IPS-18a (cell line): Measurements from ENCODE around the gene AVEN.
A peak's percentile ranks its signal among the peaks of the same experiment; 100 is the strongest.
"Not testable (repeated sequence)": the region's sequence is repeated elsewhere in the genome, so short reads cannot be mapped to it uniquely, and the experiment has no call there.

Experiments
- H3K27ac ChIP-seq: one replicate; pipeline ENCODE4 v1.5.1; 2013; ENCODE audit warnings: low read length
- H3K27me3 ChIP-seq: one replicate; pipeline ENCODE4 v1.6.1; 2013; ENCODE audit warnings: mild to moderate bottlenecking, low read length; ENCODE audit not compliant: control insufficient read depth, insufficient read depth
- H3K36me3 ChIP-seq: one replicate; pipeline ENCODE4 v1.6.1; 2013; ENCODE audit warnings: low read depth, low read length; ENCODE audit not compliant: control insufficient read depth
- H3K4me1 ChIP-seq: one replicate; pipeline ENCODE4 v1.6.1; 2013; ENCODE audit warnings: low read depth, low read length; ENCODE audit not compliant: control insufficient read depth
- H3K4me3 ChIP-seq: one replicate; pipeline ENCODE4 v1.5.1; 2013; ENCODE audit warnings: low read length
- H3K9ac ChIP-seq: one replicate; pipeline ENCODE4 v1.6.1; 2013; ENCODE audit warnings: mild to moderate bottlenecking, low read length, moderate library complexity
- H3K9me3 ChIP-seq: one replicate; pipeline ENCODE4 v1.6.1; 2013; ENCODE audit warnings: low read depth, low read length; ENCODE audit not compliant: control insufficient read depth

Gene AVEN

DNA sequence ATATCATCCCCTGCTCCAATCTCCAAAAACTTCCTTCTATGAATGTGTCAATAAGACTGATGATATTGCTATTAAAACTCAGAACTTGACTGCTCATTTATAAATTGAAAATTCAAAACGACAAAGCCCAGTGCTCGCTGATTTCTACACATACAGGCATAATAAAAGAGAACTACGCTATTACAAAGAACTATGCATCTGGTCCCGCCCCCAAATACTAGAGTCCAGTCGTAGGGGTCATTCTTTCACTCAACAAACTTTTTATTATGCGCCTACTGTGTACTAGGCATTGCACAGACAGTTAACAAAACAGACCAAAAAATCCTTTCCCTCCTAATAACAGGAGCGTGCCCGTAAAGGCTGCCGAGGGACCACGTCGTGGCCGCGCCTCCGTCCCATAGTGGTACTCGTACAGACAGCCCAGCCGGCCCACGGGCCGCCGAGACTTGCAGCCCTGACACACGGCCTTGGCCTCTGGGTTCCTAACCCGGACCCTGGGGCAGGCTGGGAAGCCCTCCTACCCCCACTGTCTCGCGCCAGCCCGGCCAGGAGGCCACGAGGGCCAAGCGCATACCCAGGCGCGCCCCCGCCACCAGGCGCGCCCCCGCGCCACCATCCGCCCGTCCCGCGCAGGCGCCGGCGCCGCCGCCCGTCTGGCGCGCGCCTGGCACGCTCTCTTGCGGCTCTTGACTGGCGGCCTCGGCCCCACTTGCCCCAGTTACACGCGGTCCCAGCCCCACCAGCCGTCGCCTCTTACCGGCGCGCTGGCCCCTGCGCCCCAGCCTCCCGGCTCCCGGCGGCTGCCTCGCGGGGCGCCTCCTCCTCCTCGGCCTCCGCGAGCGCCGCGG is 757 bp downstream of the AVEN start:
- H3K4me3 ChIP-seq = peak overlapping the region; percentile 77
- peaks cover 25% of the 10 kb centered on the region for H3K27me3 ChIP-seq
- H3K27ac ChIP-seq = no peak overlapping the region
- no peaks in the 10 kb centered on the region for H3K9me3 ChIP-seq
- H3K4me1 ChIP-seq = peaks cover 8% of the 10 kb centered on the region
- peak overlapping the region; percentile 80 for H3K9ac ChIP-seq
- no peaks in the 10 kb centered on the region for H3K36me3 ChIP-seq

- Histone ChIP-seq H3K9ac (no peak overlapping the region), H3K27ac (no peak overlapping the region), H3K4me1 (no peaks in the 10 kb centered on the region), H3K9me3 (no peaks in the 10 kb centered on the region), H3K4me3 (no peak overlapping the region), H3K36me3 (no peaks in the 10 kb centered on the region), H3K27me3 (no peaks in the 10 kb centered on the region)
Observed at GRCh38 chr15:34031987-34032760, 6.8 kb downstream of the AVEN start.

DNA sequence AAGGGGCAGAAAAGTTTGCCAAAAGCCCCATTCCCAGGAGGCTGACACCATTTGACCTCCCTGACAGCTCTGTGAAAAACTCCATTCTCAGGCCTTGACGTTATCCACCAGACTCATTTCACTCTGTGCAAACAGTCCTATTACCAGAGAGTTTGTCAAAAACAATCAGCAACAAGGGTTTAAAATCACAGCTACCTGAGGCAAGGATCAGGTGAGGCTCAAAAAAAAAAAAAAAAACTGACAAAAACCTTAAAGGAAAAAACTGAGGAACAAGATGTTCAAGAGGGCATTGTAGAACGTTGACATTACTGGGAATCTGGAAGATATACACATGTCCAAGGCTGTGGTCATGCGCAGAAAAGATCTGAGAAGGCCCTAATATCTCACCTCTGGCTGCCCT is 11.4 kb downstream of the AVEN start:
- H3K36me3 ChIP-seq = no peaks in the 10 kb centered on the region

DNA sequence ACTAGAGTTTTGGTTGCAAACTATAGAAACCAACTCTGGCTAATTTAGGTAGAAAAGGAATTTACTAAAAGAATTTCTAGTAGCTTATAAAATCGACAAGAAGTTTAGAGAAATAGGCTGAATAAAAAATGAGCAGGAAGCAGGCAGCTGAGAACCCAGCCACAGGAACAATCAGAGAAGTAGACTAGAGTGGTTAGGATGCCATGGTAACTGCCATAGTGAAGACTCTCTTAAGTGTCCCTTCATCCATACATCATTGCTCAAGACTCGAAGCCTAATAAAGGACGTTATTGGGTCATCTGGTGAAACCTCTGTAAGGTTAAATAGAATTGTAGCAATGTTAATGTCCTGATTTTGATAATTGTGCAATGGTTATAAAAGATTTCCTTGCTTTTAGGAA is 13.8 kb downstream of the AVEN start:
- H3K9me3 ChIP-seq = no peaks in the 10 kb centered on the region
- no peaks in the 10 kb centered on the region for H3K27me3 ChIP-seq
- no peaks in the 10 kb centered on the region for H3K4me1 ChIP-seq
- no peak overlapping the region for H3K27ac ChIP-seq
- H3K9ac ChIP-seq = no peak overlapping the region
- H3K36me3 ChIP-seq = no peaks in the 10 kb centered on the region
- H3K4me3 ChIP-seq = no peak overlapping the region

More for the DNA sequence above, 11.4 kb downstream of the AVEN start:
- H3K9me3 ChIP-seq = no peaks in the 10 kb centered on the region
- no peaks in the 10 kb centered on the region for H3K4me1 ChIP-seq
- H3K27me3 ChIP-seq = no peaks in the 10 kb centered on the region
- no peak overlapping the region for H3K4me3 ChIP-seq
- H3K27ac ChIP-seq = no peak overlapping the region
- no peak overlapping the region for H3K9ac ChIP-seq

- H3K4me3 ChIP-seq = no peak overlapping the region
- no peaks in the 10 kb centered on the region for H3K9me3 ChIP-seq
- no peaks in the 10 kb centered on the region for H3K36me3 ChIP-seq
- no peak overlapping the region for H3K27ac ChIP-seq
- H3K4me1 ChIP-seq = no peaks in the 10 kb centered on the region
- H3K9ac ChIP-seq = no peak overlapping the region
- H3K27me3 ChIP-seq = no peaks in the 10 kb centered on the region
Observed at GRCh38 chr15:34023907-34024306, 15.1 kb downstream of the AVEN start.

DNA sequence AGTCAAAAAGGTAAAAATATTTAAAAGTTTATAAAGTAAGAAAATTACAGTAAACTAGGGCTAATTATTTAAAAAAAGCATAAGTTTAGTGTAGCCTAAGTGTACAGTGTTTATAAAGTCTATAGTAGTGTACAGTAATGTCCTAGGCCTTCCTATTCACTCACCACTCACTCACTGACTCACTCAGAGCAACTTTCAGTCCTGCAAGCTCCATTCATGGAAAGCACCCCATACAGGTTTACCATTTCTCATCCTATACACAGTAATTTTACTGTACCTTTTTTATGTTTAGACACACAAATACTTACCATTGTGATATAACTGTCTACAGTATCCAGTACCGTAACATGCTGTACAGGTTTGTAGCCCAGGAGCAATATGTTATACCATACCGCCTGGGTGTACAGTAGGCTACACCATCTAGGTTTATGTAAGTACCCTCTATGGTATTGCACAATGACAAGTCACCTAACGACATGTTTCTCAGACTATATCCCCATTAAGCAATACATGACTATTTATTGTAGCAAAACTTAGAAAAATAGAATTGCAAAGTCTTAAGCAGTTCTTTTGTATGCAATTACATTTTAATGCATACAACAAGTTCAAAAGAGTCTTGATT is 19.5 kb downstream of the AVEN start:
- H3K9ac ChIP-seq = no peak overlapping the region
- H3K27ac ChIP-seq = no peak overlapping the region
- no peak overlapping the region for H3K4me3 ChIP-seq
- no peaks in the 10 kb centered on the region for H3K9me3 ChIP-seq
- no peaks in the 10 kb centered on the region for H3K36me3 ChIP-seq
- H3K27me3 ChIP-seq = no peaks in the 10 kb centered on the region
- peaks cover 4% of the 10 kb centered on the region for H3K4me1 ChIP-seq

DNA sequence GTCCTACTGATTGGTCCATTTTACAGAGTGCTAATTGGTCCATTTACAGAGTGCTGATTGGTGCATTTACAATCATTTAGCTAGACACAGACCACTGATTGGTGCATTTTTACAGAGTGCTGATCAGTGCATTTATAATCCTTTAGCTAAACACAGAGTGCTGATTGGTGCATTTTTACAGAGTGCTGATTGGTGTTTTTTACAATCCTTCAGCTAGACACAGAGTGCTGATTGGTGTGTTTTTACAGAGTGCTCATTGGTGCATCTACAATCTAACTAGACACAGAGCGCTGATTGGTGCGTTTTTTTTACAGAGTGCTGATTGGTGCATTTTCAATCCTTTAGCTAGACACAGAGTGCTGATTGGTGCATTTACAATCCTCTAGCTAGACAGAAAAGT is 20.3 kb downstream of the AVEN start:
- H3K4me3 ChIP-seq, H3K9ac ChIP-seq, H3K9me3 ChIP-seq, H3K27ac ChIP-seq, H3K4me1 ChIP-seq, H3K36me3 ChIP-seq, H3K27me3 ChIP-seq: not testable (repeated sequence)

DNA sequence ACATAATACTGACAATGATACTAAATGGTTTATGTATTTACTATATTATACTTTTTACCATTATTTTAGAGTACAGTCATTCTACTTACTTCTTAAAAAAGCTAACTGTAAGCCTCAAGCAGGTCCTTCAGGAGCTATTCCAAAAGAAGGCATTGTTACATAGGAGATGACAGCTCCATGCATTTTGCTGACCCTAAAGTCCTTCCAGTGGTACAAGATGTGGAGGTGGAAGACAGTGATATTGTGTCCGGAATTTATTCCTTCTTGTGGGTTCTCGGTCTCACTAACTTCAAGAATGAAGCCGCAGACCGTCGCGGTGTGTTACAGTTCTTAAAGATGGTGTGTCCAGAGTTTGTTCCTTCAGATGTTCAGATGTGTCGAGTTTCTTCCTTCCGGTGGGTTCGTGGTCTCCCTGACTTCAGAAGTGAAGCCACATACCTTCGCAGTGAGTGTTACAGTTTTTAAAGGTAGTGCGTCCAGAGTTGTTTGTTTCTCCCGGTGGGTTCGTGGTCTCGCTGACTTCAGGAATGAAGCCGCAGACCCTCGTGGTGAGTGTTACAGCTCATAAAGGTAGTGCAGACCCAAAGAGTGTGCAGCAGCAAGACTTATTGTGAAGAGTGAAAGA is 20.9 kb downstream of the AVEN start:
- Histone ChIP-seq H3K9ac (no peak overlapping the region), H3K4me1 (peaks cover 4% of the 10 kb centered on the region), H3K4me3 (no peak overlapping the region), H3K27ac (no peak overlapping the region), H3K9me3 (no peaks in the 10 kb centered on the region), H3K27me3 (no peaks in the 10 kb centered on the region), H3K36me3 (no peaks in the 10 kb centered on the region)

DNA sequence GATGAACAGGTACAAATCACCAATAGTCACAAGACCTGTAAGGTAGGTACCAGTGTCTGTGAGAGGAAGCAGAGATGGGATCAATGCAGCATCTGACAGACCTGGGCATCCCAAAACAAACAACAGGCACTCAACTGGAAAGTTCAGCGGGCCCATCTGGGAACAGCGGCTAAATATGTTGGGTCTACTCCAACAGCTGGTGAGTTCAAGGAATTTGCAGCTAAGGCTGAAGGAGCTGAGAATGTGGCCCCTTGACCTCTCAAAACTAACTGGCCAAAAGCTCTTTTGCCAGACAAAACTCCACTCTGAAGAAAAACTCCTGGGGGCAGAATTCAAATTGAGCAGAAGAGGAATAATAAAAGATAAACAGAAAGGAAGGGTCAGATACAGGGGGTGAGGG is 24.4 kb downstream of the AVEN start:
- H3K27ac ChIP-seq = no peak overlapping the region
- no peaks in the 10 kb centered on the region for H3K36me3 ChIP-seq
- peaks cover 4% of the 10 kb centered on the region for H3K4me1 ChIP-seq
- no peaks in the 10 kb centered on the region for H3K27me3 ChIP-seq
- no peak overlapping the region for H3K9ac ChIP-seq
- no peak overlapping the region for H3K4me3 ChIP-seq
- H3K9me3 ChIP-seq = no peaks in the 10 kb centered on the region

- Histone ChIP-seq H3K9ac (no peak overlapping the region), H3K27ac (no peak overlapping the region), H3K9me3 (no peaks in the 10 kb centered on the region), H3K4me3 (no peak overlapping the region), H3K36me3 (no peaks in the 10 kb centered on the region), H3K27me3 (no peaks in the 10 kb centered on the region), H3K4me1 (peaks cover 4% of the 10 kb centered on the region)
Observed at GRCh38 chr15:34013746-34014145, 25.3 kb downstream of the AVEN start.

DNA sequence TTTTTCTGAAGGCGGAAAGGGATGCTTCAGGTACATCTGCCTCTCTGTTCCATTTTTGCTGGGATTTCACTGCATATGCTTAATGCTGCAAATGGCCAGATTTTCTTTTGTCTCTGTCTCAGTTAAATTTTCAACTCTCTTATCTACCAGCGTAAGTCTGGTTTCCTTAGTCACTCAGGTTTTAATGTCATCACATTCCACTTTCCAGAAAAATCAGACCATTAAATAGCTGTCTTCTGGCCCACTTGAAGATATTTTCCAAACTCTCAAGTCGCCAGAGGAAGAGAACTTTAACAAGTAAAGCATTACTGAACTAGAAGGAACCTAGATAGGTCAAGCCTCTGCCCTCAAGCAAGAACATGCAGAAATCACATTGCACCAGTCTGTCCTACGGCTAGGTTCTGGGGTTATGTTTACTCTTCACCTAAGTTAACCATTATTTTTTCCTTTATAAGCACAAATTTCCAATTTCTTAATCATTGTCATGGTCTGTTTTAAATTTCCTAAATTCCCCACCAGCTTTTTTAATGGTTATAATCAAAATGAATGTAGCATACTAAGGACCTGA is 26.5 kb downstream of the AVEN start:
- H3K27me3 ChIP-seq = no peaks in the 10 kb centered on the region
- no peaks in the 10 kb centered on the region for H3K36me3 ChIP-seq
- no peak overlapping the region for H3K27ac ChIP-seq
- no peak overlapping the region for H3K9ac ChIP-seq
- H3K4me3 ChIP-seq = no peak overlapping the region
- H3K9me3 ChIP-seq = no peaks in the 10 kb centered on the region
- H3K4me1 ChIP-seq = peaks cover 4% of the 10 kb centered on the region
